Hematopoietic multipotent progenitor cell treated with erythropoietin and hydrocortisone succinate and interleukin-3 and kit ligand, for 4 days (in vitro differentiated cells): ENCODE results near the gene GRHL3.
A peak's percentile ranks its signal among the peaks of the same experiment; 100 is the strongest.

Experiments used
- DNase-seq: peaks from one replicate; pipeline ENCODE4 v3.0.0-alpha.2; 2015

Gene GRHL3

DNA sequence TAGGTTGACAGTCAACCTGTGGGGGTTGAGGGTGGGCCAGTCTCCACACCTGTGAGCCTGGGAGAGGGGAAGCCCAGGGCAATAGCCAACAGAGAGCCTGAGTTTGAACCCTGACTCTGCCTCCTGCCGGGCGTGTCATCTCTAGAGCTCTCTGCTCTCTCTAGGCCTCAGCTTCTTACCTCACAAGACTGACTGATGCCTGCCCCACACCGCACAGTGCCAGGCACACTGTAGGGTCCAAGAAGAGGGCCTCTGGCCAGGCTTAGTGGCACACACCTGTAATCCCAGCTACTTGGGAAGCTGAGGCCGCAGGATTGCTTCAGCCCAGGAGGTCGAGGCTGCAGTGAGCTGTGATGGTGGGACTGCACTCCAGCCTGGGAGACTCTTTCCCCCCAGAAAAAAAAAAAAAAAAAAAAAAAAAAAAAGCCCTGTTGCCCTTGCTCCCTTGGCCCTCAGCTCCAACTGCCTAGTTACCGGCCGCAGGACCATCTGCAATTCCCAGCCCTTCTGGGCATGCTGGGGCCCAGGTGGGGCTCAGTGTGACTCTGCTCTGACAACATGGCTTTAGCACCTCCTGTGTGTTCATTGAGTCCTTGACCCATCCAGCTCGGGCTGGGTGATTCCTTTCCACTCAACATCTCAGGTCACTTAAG lies 25.1 kb downstream of the GRHL3 start:
- DNase-seq, result no peak

DNA sequence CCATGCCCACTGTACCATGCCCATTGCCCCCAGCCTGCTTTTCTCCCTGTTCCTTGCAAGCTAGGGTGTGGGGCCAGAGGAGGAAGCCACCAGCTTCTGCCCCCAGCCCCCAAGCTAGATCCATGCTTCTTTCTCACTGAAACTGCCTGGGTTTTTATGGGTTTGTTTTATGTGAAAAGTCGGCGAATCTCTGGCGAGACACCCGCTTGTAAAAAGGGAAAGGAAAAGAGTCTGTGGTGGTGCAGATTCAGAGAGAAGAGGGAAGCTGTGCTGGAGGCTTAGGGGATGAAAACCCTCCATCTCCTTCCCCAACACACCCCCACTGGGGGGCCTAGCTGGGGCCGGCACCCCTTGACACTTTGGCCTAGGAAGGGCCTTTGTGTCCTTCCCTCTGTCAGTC lies 26.2 kb downstream of the GRHL3 start:
- peak; percentile 30 for DNase-seq

DNA sequence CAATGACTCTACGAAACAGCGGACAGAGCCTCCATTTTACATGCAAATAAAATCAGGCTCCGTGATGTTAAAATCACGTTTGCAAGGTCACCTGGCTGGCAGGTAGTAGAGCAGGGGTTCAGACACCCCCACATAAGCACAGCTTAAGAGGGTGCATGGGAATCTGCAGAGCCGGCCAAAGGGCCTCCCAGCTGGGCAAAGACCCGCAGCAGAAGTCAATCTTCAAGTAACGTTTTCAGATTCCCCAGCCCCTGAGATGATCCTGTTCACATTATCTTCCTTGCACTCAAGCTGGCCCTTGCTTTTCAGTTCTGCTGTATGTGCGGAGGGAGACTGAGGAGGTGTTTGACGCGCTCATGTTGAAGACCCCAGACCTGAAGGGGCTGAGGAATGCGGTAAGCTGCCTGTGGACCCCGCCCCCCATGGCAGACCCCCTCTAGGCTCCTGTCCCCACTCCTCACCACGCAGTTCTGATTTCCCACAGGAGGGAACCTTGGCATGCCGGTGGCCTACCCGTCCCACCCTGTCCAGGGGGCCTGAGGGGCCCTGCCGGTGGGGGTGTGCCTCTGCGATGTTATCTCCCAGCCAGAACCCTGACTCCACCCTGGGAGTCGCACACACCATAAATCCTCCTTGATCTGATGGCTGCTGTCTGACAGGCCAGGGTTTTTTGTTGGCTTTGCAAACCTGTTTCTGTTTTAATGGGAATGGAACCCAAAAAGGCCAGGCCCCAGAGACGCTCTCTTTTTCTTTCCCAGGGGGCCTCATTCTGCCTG lies 28.2 kb downstream of the GRHL3 start:
- DNase-seq, result no peak

DNA sequence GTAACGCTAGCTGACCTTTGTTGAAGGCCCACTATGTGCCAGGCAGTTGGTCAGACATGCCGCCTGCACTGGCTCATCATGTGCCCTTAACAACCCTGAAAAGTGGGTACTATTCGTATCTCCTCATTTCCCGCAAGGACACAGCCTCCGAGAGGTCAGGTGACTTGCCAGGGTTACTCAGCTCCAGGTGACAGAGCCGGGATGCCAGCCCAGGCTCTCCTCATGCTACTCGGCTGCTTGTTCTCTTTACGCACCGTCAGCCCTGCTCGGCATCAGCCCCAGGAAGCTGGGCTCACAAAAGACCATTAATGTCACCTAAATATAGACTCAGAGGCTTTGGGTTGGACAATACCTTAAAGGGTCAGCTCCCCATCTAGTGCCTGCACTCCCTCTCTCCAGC lies 29.0 kb downstream of the GRHL3 start:
- no peak for DNase-seq

DNA sequence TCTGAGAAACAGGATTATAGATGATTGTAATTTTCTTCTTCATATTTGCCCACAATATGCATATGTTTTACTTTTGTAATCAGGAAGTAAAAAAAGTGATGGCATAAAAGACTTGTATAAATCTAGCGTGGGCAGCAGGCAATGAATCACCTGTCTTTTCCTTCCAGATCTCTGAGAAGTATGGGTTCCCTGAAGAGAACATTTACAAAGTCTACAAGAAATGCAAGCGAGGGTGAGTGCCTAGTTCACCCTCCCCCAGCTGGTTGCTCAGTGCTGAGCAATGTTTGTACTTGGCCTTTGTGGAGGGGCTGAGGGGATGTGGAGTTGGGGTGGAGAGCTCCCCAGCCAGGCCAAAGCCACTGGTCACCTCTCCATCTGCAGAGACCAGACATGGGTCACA lies 30.7 kb downstream of the GRHL3 start:
- DNase-seq, result no peak

DNA sequence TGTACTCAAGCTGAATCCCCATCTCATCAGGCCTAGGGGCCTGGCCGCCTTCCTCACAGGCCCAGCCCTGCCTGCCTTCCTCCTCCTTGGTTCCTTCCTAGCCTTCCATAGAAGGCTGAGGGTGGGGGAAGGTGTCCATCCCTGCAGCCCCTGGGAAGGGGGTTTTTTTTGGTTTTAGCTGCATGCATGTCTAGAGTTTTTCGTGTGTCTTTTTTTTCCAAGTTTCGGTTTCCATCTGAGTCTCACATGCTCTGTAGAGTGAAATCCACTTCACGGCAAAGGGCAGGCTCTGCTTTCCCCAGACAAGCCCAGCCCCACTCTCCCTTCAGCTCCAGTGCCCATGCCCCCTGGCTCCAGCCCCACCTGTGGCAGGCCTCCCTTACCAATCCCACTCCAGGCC lies 32.1 kb downstream of the GRHL3 start:
- no peak for DNase-seq

DNA sequence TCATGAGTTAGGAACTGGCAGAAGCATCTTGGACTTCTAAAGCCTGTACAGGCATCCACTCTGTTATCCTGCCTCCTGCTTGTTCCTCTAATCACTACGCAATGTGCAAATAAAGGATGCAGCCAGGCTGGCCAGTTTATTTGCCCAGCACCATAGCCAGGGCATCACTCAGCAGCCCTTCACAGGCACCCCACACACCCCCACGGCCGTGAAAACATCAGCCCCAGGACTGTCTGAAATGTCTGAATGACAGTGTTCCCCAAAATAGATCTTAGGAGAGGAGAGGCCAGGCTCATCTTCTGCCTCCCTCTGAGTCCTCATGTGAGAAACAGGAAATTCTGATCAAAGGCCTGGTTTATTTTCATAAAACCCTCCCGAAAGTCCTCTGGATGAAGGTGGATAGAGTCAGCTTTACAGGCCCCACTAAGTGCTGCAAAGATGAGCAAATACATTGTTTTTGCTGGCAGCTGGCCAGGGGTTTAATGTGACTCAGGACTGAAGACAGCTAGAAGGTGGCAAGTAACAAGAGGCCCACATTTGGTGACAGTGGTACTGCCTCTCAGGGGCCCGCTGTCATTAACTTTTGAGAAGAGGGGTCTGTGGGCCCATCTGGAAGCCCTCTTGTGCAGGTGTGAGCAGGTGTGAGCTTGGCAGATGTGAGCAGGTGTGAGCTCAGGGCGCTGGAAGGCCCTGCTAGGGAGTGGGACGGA lies 32.9 kb downstream of the GRHL3 start:
- DNase-seq, result no peak

DNA sequence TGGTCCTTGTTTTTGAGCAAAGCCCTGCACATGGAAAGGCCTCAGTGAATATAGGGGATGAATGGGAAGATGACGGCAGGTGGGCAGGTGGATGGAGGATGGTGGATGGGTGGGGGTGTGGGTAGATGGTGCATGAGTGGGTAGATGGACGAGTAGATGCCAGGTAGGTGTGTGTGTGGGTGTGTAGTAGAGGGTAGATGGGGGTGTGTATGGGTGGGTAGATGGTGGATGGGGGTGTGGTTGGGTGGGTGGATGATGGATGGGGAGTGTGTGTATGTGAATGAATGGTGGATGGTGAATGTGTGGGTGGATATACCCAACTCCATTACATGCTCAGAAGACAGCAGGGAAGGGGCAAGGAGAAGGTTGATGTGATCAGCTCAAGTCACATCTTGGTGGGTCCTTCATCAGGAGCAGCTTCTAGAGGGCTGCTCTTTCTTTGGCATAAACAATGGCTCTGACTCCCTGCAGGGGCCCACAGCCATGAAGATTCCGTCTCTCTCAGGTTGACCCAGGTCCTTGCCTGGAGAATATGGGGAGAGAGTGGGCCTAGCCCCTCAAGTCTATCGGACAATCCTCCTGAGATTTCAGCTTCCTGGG lies 34.2 kb downstream of the GRHL3 start:
- no peak for DNase-seq

DNA sequence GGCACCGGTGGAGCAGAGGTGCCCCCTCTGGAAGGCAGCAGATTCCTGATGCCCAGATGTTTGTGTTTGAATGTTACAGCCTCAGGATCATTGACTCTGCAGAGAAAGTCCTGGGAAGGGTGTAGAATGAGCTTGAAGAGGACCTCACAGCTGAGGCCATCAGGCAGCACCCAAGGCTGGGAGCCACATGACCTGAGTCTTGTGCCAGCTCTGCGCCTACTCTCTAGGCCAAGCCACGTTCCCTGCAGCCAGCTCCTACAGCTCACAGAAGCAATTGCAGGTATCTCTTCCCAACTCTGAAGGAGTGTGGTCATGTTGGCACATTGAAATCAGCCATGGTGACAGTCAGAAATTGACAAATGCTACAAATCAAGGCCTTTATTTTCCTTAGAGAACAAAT lies 36.3 kb downstream of the GRHL3 start:
- no peak for DNase-seq

DNA sequence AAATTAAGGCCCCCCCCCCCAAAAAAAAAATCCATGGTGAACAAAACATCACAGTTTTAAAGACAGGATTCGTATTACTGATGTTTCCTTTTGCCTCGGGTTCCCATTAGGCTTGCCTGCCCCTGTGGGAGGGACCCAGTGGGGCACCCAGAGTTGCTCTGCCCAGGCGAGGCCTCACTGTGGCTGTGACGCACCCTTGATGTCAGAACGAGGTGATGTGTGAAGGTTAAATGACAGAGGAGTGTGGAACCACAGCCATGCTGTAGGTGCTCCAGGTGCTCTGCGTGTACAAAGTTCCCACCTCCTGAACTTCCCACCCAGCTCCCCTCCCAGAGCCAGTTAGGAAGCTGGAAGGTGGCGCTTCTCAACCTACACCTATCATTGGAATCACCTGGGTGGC lies 37.9 kb downstream of the GRHL3 start:
- DNase-seq, result no peak

DNA sequence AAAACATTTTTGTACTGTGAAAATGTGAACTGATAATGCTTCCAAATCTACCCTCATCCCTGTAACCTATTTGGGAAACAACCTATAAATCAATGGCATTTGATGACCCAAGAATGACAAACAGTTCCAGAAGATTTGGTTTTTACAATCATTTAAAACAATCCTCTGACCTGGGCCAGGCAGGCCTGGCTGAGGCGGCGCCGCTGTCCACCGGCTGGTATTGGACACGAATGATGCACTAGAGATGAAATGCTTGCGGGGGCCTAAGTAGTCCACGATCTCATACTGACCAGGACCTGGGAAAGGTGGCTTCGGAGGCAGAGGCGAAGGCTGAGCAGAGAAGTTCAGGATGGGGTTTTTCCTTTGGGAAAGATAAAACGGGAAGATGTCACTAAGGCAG lies 41.5 kb downstream of the GRHL3 start:
- DNase-seq, result no peak

DNA sequence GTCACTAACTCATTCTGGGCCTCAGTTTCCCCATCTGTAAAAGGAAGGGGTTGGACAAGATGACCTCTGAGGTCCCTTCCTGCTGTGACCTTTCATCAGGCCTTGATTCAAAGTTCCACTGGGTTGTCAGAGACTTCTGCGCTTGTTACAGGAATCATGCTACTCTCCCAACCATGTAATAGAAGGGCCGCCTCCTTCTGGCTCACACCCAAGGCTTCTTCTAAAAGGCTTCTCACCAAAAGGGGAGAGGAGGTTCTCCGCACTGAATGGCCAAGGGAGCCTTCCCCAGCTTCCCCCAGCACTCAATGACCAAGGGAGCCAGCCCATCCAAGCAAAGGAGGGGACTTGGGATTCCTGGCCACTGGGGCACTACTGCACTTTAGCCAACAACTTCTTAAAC lies 42.7 kb downstream of the GRHL3 start:
- DNase-seq, result no peak

DNA sequence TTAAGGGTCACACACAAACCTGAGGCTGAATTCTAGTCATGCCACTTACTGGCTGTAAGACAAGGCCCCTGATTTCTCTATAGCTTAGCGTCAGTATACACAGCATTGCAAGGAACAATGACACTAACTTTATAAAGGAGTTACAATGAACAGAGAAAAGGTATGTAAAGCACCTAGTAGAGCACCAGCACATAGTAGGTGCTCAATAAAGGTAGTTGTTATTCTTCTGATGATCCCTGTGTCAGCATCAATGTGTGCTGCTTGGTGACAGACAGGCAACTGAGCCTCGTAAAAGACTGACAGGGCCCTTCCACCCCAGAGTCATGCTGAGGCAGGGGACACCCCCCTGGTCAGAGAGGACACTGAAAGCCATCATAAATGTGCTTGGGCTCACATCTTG lies 43.2 kb downstream of the GRHL3 start:
- DNase-seq, result no peak

DNA sequence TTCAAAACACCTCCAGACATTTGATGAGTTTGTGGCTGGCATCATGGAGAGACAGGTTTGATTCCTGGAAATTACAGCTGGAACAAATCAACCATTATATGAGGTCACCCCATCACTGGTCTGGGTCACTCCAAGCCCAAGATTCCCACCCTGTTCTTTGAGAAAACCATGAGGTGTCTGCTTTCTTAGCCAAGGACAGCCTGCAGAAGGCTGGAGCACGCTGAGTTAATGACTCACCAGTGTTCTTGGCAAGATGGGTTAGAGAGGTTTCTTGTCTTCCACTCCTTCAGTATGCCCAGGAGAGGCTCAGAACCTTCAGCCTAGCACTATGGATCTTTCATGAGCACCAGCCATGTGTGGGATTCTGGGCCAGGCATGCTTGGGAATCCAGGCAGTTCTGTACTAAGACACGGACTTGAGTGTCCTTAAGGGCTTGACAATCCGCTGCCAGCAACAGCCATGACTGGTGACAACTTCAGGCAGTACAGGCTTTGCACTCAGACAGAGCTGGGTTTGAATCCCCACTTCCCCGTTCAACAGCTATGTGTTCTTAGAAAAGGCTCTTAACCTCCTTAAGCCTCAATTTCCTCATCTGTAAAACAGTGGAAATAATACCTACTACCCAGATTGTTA lies 43.9 kb downstream of the GRHL3 start:
- no peak for DNase-seq

DNA sequence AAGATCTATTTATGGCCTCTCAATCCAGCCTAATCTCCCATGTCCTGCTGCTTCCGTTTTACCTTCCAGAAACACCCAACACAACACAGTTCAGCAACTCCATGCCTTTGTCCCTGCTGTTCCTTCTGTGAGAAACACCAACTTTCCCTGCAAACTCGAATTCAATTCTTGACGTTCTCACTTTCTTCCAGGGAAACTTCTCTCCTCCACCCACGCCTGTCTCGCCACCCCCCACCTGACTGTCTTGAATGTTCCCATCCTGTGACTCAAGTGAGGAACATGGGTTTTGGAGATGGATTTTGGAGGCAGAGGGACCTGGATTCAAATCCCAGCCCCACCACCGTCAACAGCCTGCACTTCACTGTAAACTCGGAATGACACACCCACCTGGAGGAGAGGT lies 44.8 kb downstream of the GRHL3 start:
- no peak for DNase-seq

DNA sequence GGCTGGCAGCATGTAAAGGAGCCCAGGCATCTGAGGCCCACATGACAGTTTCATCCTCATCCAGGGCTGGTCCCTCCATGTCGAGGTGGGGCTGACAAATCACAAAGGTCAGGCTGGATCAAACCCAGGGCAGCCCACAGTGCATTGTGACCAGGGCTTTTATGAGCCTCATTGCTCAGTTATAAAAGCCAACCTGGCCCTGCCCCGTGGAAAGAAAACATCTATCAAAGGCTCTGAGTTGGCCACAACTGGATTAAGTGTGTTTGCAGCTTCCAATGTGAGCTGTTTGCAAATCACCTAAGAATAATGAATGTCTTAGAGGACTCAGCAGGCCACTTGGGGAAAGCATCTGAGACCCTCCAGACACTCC lies 45.4 kb downstream of the GRHL3 start:
- DNase-seq, result no peak

DNA sequence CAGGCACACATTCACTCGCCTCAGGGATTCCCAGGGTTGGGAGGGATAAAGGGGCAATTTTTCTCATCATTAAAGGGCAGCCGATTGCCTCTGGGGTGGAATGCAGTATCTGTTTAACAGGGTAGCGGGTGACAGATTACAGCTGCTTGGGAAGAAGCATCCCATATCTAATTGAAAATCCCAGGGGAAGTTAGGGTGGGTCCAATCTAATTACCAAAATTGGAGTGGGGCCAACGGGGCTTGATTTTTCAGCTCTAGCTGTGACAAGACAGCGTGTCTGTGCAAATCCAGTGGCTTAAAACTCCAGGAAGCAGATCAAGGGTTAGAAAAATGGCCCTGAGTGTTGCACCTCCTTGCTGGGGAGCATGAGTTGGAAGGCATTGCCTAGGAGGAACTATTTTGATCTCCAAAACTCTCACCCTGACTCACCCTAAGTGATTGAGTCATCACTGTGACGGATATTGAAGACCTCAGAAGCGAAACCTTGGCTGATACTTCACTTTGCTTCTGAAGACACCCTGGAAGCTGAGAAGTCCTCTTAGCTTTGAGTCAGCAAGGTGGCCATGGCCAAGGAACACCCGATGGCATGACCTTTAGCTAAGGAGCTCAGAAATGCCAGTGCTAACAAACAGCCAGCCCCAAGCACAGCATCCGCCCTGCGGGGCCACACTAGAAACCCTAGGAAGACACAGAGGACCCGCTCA lies 46.0 kb downstream of the GRHL3 start:
- no peak for DNase-seq

DNA sequence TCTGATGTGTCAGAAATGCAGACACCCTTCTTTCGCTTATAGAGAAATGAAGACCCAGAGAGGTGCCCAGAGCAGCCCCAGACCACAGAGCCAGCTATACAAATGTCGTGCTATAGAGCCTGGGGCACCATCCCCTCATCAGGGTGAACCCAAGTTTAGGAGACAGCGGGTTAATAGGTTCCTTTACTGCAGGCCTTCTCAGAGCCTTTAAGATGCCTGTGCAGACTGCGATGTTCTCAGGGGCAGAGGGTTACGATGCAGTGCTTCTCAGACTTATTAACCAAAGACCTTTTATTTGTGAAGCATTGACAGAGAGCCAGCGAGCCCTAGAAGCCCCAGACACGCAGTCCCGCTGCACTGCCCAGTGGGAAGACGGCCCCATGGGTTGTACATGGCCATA lies 47.5 kb downstream of the GRHL3 start:
- no peak for DNase-seq

DNA sequence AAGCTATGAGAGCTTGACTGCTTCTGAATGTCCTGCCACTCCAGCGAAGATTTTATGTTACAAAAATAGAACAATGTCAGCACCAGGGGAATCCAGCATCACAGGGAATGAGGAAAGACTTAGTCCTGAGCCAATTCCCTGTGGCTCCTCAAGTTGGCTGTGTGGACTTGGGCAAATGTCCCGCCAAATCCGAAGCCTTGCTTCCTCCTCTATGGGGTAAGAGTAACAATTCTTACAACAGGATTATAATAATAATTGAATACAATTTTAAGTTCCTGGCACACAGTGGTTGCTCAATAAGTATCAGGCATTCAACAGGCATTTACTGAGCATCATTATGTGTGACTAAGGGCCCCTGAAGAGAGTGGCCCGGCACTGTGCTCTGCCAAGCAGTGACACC lies 50.0 kb downstream of the GRHL3 start:
- no peak for DNase-seq

DNA sequence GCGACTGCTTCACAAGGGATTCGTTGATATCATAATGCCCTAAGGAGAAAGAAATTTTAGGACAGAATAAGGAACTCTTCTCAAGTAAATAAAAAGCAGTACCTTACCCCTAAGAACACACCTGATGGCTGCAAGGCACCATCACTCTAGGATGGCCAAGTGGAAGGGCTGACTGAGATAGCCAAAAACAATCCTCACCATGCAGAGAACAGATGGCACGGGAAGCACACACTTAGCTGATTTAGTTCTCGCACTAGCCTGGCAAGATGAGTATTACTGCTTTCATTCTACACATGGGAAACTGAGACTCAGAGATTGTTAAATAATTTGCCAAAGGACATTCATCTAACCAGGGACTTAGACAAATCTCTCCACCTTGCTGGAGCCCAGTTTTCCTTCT lies 50.6 kb downstream of the GRHL3 start:
- no peak for DNase-seq

DNA sequence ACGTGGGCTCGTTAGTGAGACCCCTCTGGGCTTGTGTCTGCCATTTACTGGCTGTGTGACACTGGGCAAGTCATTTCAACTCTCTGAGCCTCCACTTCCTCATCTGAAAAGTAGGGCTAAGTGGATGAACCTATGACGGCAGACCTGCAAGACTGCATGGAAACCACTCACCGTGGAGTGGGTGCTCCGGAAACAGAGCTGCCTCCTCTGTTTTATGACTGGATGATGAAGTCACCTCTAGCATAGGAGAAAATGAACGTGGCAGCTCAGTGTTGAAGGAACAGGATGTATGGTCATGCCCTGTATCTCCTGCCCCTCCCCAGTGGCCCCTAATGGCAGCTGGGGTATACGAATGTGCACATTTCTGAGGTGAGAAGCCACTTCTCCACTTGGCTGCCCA lies 53.9 kb downstream of the GRHL3 start:
- no peak for DNase-seq

DNA sequence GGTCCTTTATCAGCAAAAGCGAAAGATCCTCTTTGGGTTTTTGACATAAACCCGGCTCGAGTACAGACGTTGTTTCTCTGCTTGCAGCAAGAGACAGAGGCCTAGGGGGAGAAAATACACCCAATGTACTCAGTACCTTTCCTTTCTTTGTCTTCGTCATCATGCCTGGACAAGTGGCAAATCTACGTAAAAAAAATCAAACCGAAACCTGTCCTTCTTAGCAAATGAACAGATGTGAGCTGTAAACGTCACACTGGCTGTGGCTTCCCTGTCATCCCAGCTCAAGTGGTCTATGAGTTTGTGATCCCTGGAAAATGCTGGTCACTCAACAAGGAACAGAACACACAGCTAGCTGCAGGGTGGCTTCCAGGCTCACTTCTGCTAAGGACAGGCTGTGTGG lies 54.6 kb downstream of the GRHL3 start:
- DNase-seq, result no peak
